Activated CD8-positive, alpha-beta T cell treated with anti-CD3 and anti-CD28 coated beads for 36 hours (primary cell): Measurements from ENCODE around the gene SMIM8. TPM values are rescaled to one million over a fixed set of nuclear protein-coding genes. Genes with fewer than 3 reads are reported as not detected.
"Not testable (repeated sequence)": the region's sequence is repeated elsewhere in the genome, so short reads cannot be mapped to it uniquely, and the experiment has no call there.

Experiments used
- ATAC-seq: fragments of 200-7000 bp; cut with Tn5 transposase; one replicate; pipeline ENCODE4 v1.10.0; 2021; ENCODE audit warnings: mild to moderate bottlenecking, moderate library complexity
- CTCF ChIA-PET: fragments of 350-600 bp; sonication (Branson Sonifier 250); formaldehyde crosslinking; loops from one replicate; lab custom pipeline; 2021; ENCODE audit warnings: antibody characterized with exemption; lab: Charles Lee
- POLR2A ChIA-PET: fragments of 350-600 bp; sonication (Branson Sonifier 250); formaldehyde crosslinking; loops from one replicate; lab custom pipeline; 2021; ENCODE audit warnings: antibody characterized with exemption; lab: Charles Lee
- DNase-seq: peaks from one replicate; pipeline ENCODE4 v3.0.0-alpha.2; 2020
- H3K27ac Mint-ChIP-seq: one replicate; pipeline ENCODE4 v1.8.0; 2021; ENCODE audit warnings: mild to moderate bottlenecking, mixed read lengths
- H3K27me3 Mint-ChIP-seq: one replicate; pipeline ENCODE4 v1.8.0; 2021; ENCODE audit warnings: mixed read lengths
- H3K36me3 Mint-ChIP-seq: one replicate; pipeline ENCODE4 v1.8.0; 2021; ENCODE audit warnings: low read depth, mixed read lengths
- H3K4me1 Mint-ChIP-seq: one replicate; pipeline ENCODE4 v1.8.0; 2021; ENCODE audit warnings: low read depth, mixed read lengths
- H3K4me3 Mint-ChIP-seq: one replicate; pipeline ENCODE4 v1.8.0; 2021; ENCODE audit warnings: mild to moderate bottlenecking, moderate library complexity, mixed read lengths
- H3K9me3 Mint-ChIP-seq: one replicate; pipeline ENCODE4 v1.8.0; 2021; ENCODE audit warnings: mixed read lengths
- CTCF ChIP-seq: fragments of 200-600 bp; IDR thresholded peaks from one replicate; pipeline ENCODE4 v1.8.0; 2022; ENCODE audit warnings: antibody characterized with exemption, mild to moderate bottlenecking
- intact Hi-C: fragments of 100-400 bp; cut with micrococcal nuclease; formaldehyde crosslinking; loops from one replicate; pipeline ENCODE4 v1.10.0; 2022
- total RNA-seq, 2 experiments: library from RNA; stranded (reverse); gene quantifications; one replicate each; pipeline ENCODE4 v1.2.3, GENCODE V29; 2021

The SMIM8 gene
- total RNA-seq, 2 experiments from 2014 or later = 10.7 to 11.9 TPM

GRCh38 chr6:87289571-87289970 lies 32.8 kb upstream of the SMIM8 start:
- peaks cover 12% of the 10 kb centered on the region for H3K27me3 Mint-ChIP-seq
- H3K27ac Mint-ChIP-seq = no peak overlapping the region
- intact Hi-C loops = no loop called here
- ChIA-PET CTCF (interaction anchor here (1.1 kb wide), 1 partner anchor 32 kb away, joined by 3 read pairs; the partner anchor contains the start of gene SMIM8), POLR2A (no interaction called here)
- H3K36me3 Mint-ChIP-seq = no peaks in the 10 kb centered on the region
- no peaks in the 10 kb centered on the region for H3K4me1 Mint-ChIP-seq
- H3K4me3 Mint-ChIP-seq = no peak overlapping the region
- no peaks in the 10 kb centered on the region for H3K9me3 Mint-ChIP-seq
- DNase-seq (no peak), ATAC-seq (no peak)
- no peak for TF ChIP-seq CTCF

- POLR2A ChIA-PET = interaction anchor here (0.6 kb wide), 2 partner anchors 111 to 1785 kb away, joined by 3 to 5 read pairs; no protein-coding TSS in a partner anchor
- H3K9me3 Mint-ChIP-seq = no peaks in the 10 kb centered on the region
- CTCF ChIA-PET = interaction anchor here (1.6 kb wide), 1 partner anchor 213 kb away, joined by 4 read pairs; no protein-coding TSS in a partner anchor
- no peak overlapping the region for H3K4me3 Mint-ChIP-seq
- no peak for DNase-seq
- no peaks in the 10 kb centered on the region for H3K36me3 Mint-ChIP-seq
- peaks cover 14% of the 10 kb centered on the region for H3K27me3 Mint-ChIP-seq
- ATAC-seq = no peak
- TF ChIP-seq CTCF = no peak
- intact Hi-C loops = no loop called here
- H3K4me1 Mint-ChIP-seq = no peaks in the 10 kb centered on the region
- no peak overlapping the region for H3K27ac Mint-ChIP-seq
Measured at GRCh38 chr6:87291883-87292282, 30.5 kb upstream of the SMIM8 start.

GRCh38 chr6:87293526-87293925 lies 28.9 kb upstream of the SMIM8 start:
- no peak for DNase-seq
- H3K36me3 Mint-ChIP-seq = no peaks in the 10 kb centered on the region
- CTCF ChIA-PET = no interaction called here
- H3K27ac Mint-ChIP-seq = no peak overlapping the region
- H3K4me3 Mint-ChIP-seq = no peak overlapping the region
- POLR2A ChIA-PET = no interaction called here
- intact Hi-C loops = no loop called here
- peaks cover 18% of the 10 kb centered on the region for H3K27me3 Mint-ChIP-seq
- no peak for ATAC-seq
- no peaks in the 10 kb centered on the region for H3K9me3 Mint-ChIP-seq
- H3K4me1 Mint-ChIP-seq = no peaks in the 10 kb centered on the region
- TF ChIP-seq CTCF = no peak

- Mint-ChIP-seq H3K36me3 (no peaks in the 10 kb centered on the region), H3K27me3 (peaks cover 23% of the 10 kb centered on the region), H3K9me3 (no peaks in the 10 kb centered on the region), H3K4me1 (no peaks in the 10 kb centered on the region), H3K4me3 (no peak overlapping the region), H3K27ac (no peak overlapping the region)
- TF ChIP-seq CTCF = no peak
- CTCF ChIA-PET = interaction anchor here (0.8 to 1.1 kb wide), 4 partner anchors 25 to 218 kb away, joined by 3 to 4 read pairs (median 3); partner anchors contain the start of gene C6orf163
- no peak for DNase-seq
- intact Hi-C loops = no loop called here
- POLR2A ChIA-PET = interaction anchor here (1.3 kb wide), 1 partner anchor 18 kb away, joined by 3 read pairs; no protein-coding TSS in a partner anchor
- ATAC-seq = no peak
Measured at GRCh38 chr6:87297119-87297518, 25.3 kb upstream of the SMIM8 start.

- DNase-seq, H3K9me3 Mint-ChIP-seq, H3K4me3 Mint-ChIP-seq, H3K27ac Mint-ChIP-seq, H3K4me1 Mint-ChIP-seq, POLR2A ChIA-PET, ATAC-seq, CTCF ChIA-PET, intact Hi-C loops, H3K36me3 Mint-ChIP-seq: not testable (repeated sequence)
- H3K27me3 Mint-ChIP-seq = peaks cover 25% of the 10 kb centered on the region
Measured at GRCh38 chr6:87301277-87301676, 21.1 kb upstream of the SMIM8 start.
